Measurements from ENCODE around the gene BPTF.
A peak's percentile ranks its signal among the peaks of the same experiment; 100 is the strongest.
"Not testable (repeated sequence)": the region's sequence is repeated elsewhere in the genome, so short reads cannot be mapped to it uniquely, and the experiment has no call there.

BPTF gene

DNA sequence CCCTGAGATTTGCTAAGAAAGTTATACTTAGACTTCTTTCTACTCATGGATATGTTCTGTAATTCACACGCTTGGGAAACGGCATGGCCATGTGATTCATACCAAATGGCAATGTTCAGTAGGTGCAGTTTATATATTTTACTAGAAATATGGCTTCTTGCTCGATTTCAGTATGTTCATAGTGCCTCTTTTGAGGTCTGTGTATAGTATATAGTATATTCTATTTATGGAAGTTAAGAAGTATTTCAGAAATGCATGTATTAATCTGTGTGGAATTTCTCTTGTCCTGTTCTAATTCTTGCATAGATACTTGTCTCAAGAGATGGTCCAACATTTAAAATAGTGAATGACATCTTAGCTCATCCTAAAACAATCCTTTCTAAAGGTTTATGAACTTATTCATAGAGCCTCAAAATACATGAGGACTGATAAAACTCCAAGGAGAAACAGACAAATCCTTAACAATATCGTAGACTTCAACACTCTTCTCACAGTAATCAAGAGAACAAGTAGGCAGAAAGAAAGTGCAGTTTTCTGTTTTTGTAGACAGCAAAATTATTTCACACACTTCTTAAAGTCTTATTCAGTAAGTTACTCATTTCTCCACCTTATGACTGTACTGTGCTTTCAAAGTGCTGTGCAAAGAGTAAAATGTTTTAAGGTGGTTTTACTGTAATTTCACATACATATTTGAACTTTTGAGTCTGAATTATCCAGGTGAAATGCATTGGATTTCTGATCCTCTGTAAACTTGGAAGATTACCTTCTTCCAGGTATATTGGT, 11.1 kb downstream of the BPTF start:
- peak; percentile 84 for DNase-seq

- DNase-seq = no peak
These were observed 12.7 kb downstream of the BPTF start for GRCh38 chr17:67837965-67838364.

DNA sequence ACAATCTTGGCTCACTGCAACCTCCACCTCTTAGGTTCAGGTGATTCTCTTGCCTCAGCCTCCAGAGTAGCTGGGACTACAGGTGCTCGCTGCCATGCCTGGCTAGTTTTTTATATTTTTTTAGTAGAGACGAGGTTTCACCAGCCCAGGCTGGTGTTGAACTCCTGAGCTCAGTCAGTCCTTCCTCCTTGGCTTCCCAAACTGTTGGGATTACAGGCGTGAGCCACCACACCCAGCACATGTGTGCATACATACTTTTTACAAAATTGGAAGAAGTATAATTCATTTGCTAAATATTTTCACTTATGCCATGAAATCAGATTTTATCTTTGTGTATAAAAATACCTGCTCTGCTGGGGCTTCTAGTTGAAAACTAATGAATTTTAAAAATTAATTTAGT, 13.2 kb downstream of the BPTF start:
- DNase-seq = no peak

DNA sequence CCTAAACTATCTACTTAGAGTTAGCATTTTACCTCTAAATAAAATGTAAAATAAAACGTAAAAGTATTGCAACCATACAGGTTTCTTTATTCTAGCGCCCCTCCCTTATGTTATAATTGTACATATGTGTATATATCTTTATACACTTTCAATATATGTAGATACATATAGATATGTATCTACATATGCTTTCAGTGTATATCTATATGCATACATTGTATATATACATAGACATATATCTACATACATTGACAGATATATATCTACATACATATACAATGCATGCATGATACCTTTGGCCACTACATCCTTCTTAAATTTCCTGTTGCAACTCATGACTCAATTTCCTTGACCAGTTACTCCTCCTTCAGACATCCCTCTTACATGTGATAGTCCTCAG, 16.7 kb downstream of the BPTF start:
- peak; percentile 15 for DNase-seq

GRCh38 chr17:67842648-67843047, 17.3 kb downstream of the BPTF start:
- no peak for DNase-seq

DNA sequence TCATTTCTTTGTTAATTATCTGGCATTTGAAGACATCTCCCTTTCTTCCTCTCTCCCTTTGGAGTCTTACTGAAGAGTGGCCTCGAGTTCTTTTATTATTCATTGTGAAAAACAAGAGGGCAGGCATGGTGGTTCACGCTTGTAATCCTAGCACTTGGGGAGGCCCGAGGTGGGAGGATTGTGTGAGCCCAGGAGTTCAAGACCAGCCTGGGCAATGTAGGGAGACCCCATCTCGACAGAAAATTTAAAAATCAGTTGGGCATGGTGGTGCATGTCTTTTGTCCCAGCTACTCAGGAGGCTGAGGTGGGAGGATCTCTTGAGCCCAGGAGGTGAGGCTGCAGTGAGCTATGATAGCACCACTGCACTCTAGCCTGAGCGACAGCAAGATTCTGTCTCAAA, 20.1 kb downstream of the BPTF start:
- no peak for DNase-seq

GRCh38 chr17:67848189-67848588, 22.9 kb downstream of the BPTF start:
- DNase-seq = not testable (repeated sequence)

DNA sequence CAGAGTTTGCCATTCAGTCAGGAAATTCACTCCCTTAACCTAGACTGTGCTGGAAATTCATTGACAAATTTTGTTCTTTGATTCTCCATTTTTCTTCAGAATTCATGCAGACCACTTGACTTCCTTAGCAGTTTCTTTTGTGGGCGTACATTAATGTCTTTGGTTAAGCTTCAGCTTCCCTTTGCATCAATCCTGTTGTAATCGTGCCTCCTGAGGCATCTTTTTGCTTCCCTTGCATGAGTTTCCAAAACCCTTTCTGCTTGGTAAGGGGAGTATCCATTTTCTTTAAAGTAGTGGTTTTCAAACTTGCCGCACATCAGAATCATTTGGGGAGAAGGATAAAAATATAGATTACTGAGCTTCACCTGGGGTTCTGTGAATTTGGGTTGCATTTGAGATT, 23.5 kb downstream of the BPTF start:
- DNase-seq = not testable (repeated sequence)

GRCh38 chr17:67850991-67851631, 25.8 kb downstream of the BPTF start:
- no peak for DNase-seq

- no peak for DNase-seq
These were observed 28.4 kb downstream of the BPTF start for GRCh38 chr17:67853703-67854102.

DNA sequence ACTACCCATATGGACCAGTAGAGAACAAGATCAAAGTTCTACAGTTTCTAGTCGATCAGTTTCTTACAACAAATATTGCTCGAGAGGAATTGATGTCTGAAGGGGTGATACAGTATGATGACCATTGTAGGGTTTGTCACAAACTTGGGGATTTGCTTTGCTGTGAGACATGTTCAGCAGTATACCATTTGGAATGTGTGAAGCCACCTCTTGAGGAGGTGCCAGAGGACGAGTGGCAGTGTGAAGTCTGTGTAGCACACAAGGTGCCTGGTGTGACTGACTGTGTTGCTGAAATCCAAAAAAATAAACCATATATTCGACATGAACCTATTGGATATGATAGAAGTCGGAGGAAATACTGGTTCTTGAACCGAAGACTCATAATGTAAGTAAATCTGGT, 29.1 kb downstream of the BPTF start:
- no peak for DNase-seq

GRCh38 chr17:67855504-67856324, 30.4 kb downstream of the BPTF start:
- no peak for DNase-seq

DNA sequence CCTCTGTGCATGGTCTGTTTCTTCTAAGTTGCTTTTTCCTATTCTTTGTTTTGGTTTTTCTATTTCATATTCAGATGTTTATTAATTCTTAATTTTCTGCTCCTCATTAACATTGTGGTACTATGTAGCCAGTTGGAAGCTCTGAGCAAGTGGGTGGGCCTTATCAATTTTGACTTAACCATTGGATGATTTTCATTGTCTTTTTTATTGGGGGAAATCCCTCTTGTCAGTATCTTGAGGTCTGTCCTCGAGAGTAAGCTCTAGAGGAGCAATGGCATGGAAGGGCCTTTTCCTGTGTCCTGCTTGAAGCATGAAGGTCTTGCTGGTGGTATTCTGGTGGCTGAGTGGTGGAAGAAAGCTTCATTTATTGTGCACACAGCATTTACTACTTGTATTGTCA, 31.1 kb downstream of the BPTF start:
- not testable (repeated sequence) for DNase-seq

GRCh38 chr17:67862614-67863217, 37.4 kb downstream of the BPTF start:
- peak; percentile 9 for DNase-seq

GRCh38 chr17:67863624-67864247, 38.4 kb downstream of the BPTF start:
- no peak for DNase-seq

DNA sequence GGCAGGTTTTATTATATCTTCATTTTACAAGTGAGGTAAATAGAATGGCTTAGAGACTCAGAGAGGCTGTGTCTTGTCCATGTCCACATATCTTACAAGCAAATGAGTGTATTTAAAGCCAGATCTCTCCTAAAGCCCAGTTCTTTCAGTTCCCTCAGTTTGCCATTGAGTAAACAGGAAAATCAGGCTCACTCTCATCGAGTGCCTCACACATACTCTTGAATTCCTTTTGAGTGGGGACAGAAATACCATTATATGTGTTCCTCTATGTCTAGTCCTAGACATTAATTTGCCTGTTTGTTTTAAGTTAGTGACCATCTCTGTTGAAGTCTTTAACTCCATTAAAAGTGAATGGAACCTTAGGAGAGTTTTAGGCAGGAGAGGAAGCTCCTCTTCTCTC, 40.1 kb downstream of the BPTF start:
- DNase-seq = no peak

- DNase-seq = no peak
These were observed 42.3 kb downstream of the BPTF start for GRCh38 chr17:67867591-67867990.

GRCh38 chr17:67868176-67868575, 42.9 kb downstream of the BPTF start:
- DNase-seq = no peak

DNA sequence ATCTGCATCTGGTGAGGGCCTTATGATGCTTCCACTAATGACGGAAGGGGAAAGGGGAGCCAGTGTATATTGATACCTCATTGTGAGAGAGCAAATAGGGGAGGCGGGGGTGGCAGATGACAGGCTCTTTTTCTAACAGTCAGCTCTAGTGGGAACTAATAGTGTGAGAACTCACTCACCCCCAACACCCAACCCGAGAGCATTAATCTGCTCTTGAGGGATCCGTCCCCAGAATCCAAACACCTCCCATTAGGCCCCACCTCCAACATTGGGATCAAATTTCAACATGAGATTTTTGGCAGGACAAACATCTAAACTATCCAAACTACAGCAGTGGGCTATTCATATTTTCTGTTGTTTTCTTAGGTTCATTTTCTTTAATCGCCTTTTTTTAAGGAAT, 54.4 kb downstream of the BPTF start:
- DNase-seq = no peak

GRCh38 chr17:67881083-67881482, 55.8 kb downstream of the BPTF start:
- DNase-seq = no peak

GRCh38 chr17:67884741-67885140, 59.4 kb downstream of the BPTF start:
- DNase-seq = no peak

DNA sequence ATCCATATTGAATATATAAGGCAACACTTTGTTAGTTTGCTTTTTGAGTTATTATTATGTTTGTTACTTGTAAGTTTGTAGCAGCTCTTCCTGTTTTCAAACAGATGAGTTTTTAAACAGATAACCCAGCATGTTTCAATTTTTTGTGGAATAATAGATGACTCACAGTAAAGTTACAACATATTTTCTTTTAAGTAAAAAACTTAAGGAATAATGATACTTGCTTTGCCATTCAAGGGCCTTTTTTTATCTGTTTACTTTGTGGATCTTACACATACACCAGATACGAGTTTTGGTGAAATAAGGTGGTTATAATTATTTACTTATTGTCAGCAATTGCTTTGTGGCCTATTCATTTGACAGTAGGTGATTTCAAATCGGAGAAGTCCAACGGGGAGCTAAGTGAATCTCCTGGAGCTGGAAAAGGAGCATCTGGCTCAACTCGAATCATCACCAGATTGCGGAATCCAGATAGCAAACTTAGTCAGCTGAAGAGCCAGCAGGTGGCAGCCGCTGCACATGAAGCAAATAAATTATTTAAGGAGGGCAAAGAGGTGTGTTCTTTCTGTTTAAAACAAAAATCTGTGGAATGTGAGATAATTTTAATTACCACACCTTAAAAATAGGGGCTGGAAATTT, 66.3 kb downstream of the BPTF start:
- DNase-seq = peak; percentile 59
